H1 (cell line): ENCODE data around the gene AP1S3. TPM values are rescaled to one million over a fixed set of nuclear protein-coding genes. Genes with fewer than 3 reads are reported as not detected.

ENCODE experiments used
- ASH2L ChIP-seq: fragments of 200-600, 300-600 bp; sonication (generic); IDR thresholded peaks from one replicate; pipeline ENCODE4 v1.7.1; 2017; ENCODE audit warnings: low read length
- BCL11A ChIP-seq, 2 experiments: IDR thresholded peaks; one replicate each; pipeline ENCODE4 v1.6.1; 2011; ENCODE audit warnings: low read depth in 2 of 2, low read length in 2 of 2, mild to moderate bottlenecking in 2 of 2
- EGR1 ChIP-seq: IDR thresholded peaks from 2 replicates; pipeline ENCODE4 v1.6.1; 2011; ENCODE audit warnings: low read depth, low read length, borderline replicate concordance
- JUND ChIP-seq: IDR thresholded peaks from 2 replicates; pipeline ENCODE4 v1.6.1; 2011; ENCODE audit warnings: mild to moderate bottlenecking, improper control_type of control experiment, low read length
- MAFK ChIP-seq: IDR thresholded peaks from 2 replicates; pipeline ENCODE4 v1.6.1; 2012; ENCODE audit warnings: low read depth, mild to moderate bottlenecking, improper control_type of control experiment, low read length
- NRF1 ChIP-seq: IDR thresholded peaks from 2 replicates; pipeline ENCODE4 v1.6.1; 2011; ENCODE audit warnings: mild to moderate bottlenecking, low read depth, low read length, improper control_type of control experiment
- PHF8 ChIP-seq: fragments of 200-600 bp; sonication (generic); conservative IDR thresholded peaks from 2 replicates; pipeline ENCODE4 v1.7.1; 2012; ENCODE audit warnings: low read depth, mild to moderate bottlenecking, inconsistent platforms, low read length, moderate library complexity
- RXRA ChIP-seq: IDR thresholded peaks from 2 replicates; pipeline ENCODE4 v1.6.1; 2011; ENCODE audit warnings: low read depth, mild to moderate bottlenecking, low read length, moderate library complexity; ENCODE audit not compliant: insufficient read depth
- SRF ChIP-seq: IDR thresholded peaks from 2 replicates; pipeline ENCODE4 v1.6.1; 2011; ENCODE audit warnings: mild to moderate bottlenecking, low read depth, low read length, moderate library complexity
- YY1 ChIP-seq: IDR thresholded peaks from 2 replicates; pipeline ENCODE4 v1.6.1; 2011; ENCODE audit warnings: low read depth, mild to moderate bottlenecking, low read length
- polyA plus RNA-seq, 7 experiments: library from polyadenylated mRNA; depleted of rRNA in 3 of 7; stranded (reverse) in 5 of 7; unstranded in 2 of 7; fragments of >200 nt in 5 of 7; fragments of 200-250 nt in 2 of 7; gene quantifications; 1 replicate in 5 of 7; 2 replicates in 1 of 7; 4 replicates in 1 of 7; pipeline versions ENCODE4 v1.2.1 to v1.2.3, GENCODE V29; 2011 to 2013; ENCODE audit warnings: missing spikeins in 2 of 7, mixed read lengths in 2 of 7
- total RNA-seq: library from RNA; stranded (reverse); fragmentation: NEBNext Ultra II Directional; extraction: Animal tissue kit (Norgen Biotek cat#: 25700); gene quantifications from 2 replicates; pipeline ENCODE4 v1.2.1, GENCODE V29; 2021
- TF ChIP-seq, protein P1 (sequence below): fragments of 300-600 bp; sonication (generic); IDR thresholded peaks from 2 replicates; pipeline ENCODE4 v1.7.1; 2012; ENCODE audit warnings: low read length, moderate library complexity, mild to moderate bottlenecking, inconsistent platforms; ENCODE audit not compliant: insufficient replicate concordance
- TF ChIP-seq, protein P2 (sequence below): IDR thresholded peaks from 2 replicates; pipeline ENCODE4 v1.6.1; 2011; ENCODE audit warnings: low read length, improper control_type of control experiment

The AP1S3 gene
- total and polyA plus RNA-seq, 2 of the 8 experiments (the other 6 are each of a cell fraction or from before 2014, with no cell fraction given) = 3.9 to 20.2 TPM

DNA sequence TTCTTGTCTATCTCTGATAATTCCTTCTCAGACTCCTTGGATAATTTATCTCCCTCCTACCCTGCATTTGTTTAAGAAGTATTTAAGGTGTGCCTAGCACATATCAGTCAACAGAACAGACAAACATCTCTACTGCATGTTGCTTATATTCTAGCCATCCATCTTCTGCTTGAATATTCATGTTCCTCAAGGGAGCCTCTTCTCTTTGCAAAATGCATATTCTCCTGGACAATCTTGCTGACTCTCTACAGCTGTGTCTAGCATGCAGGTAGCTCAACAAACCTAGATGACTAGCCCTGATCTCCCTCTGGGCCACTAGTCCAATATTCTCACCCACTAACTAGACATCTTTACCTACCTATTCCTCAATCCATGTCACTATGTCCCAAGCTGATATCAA, 70.0 kb downstream of the AP1S3 start (continued):
- TF ChIP-seq, protein P1, sequence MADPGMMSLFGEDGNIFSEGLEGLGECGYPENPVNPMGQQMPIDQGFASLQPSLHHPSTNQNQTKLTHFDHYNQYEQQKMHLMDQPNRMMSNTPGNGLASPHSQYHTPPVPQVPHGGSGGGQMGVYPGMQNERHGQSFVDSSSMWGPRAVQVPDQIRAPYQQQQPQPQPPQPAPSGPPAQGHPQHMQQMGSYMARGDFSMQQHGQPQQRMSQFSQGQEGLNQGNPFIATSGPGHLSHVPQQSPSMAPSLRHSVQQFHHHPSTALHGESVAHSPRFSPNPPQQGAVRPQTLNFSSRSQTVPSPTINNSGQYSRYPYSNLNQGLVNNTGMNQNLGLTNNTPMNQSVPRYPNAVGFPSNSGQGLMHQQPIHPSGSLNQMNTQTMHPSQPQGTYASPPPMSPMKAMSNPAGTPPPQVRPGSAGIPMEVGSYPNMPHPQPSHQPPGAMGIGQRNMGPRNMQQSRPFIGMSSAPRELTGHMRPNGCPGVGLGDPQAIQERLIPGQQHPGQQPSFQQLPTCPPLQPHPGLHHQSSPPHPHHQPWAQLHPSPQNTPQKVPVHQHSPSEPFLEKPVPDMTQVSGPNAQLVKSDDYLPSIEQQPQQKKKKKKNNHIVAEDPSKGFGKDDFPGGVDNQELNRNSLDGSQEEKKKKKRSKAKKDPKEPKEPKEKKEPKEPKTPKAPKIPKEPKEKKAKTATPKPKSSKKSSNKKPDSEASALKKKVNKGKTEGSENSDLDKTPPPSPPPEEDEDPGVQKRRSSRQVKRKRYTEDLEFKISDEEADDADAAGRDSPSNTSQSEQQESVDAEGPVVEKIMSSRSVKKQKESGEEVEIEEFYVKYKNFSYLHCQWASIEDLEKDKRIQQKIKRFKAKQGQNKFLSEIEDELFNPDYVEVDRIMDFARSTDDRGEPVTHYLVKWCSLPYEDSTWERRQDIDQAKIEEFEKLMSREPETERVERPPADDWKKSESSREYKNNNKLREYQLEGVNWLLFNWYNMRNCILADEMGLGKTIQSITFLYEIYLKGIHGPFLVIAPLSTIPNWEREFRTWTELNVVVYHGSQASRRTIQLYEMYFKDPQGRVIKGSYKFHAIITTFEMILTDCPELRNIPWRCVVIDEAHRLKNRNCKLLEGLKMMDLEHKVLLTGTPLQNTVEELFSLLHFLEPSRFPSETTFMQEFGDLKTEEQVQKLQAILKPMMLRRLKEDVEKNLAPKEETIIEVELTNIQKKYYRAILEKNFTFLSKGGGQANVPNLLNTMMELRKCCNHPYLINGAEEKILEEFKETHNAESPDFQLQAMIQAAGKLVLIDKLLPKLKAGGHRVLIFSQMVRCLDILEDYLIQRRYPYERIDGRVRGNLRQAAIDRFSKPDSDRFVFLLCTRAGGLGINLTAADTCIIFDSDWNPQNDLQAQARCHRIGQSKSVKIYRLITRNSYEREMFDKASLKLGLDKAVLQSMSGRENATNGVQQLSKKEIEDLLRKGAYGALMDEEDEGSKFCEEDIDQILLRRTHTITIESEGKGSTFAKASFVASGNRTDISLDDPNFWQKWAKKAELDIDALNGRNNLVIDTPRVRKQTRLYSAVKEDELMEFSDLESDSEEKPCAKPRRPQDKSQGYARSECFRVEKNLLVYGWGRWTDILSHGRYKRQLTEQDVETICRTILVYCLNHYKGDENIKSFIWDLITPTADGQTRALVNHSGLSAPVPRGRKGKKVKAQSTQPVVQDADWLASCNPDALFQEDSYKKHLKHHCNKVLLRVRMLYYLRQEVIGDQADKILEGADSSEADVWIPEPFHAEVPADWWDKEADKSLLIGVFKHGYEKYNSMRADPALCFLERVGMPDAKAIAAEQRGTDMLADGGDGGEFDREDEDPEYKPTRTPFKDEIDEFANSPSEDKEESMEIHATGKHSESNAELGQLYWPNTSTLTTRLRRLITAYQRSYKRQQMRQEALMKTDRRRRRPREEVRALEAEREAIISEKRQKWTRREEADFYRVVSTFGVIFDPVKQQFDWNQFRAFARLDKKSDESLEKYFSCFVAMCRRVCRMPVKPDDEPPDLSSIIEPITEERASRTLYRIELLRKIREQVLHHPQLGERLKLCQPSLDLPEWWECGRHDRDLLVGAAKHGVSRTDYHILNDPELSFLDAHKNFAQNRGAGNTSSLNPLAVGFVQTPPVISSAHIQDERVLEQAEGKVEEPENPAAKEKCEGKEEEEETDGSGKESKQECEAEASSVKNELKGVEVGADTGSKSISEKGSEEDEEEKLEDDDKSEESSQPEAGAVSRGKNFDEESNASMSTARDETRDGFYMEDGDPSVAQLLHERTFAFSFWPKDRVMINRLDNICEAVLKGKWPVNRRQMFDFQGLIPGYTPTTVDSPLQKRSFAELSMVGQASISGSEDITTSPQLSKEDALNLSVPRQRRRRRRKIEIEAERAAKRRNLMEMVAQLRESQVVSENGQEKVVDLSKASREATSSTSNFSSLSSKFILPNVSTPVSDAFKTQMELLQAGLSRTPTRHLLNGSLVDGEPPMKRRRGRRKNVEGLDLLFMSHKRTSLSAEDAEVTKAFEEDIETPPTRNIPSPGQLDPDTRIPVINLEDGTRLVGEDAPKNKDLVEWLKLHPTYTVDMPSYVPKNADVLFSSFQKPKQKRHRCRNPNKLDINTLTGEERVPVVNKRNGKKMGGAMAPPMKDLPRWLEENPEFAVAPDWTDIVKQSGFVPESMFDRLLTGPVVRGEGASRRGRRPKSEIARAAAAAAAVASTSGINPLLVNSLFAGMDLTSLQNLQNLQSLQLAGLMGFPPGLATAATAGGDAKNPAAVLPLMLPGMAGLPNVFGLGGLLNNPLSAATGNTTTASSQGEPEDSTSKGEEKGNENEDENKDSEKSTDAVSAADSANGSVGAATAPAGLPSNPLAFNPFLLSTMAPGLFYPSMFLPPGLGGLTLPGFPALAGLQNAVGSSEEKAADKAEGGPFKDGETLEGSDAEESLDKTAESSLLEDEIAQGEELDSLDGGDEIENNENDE = no peak
- TF ChIP-seq JUND (no peak), SRF (no peak), YY1 (no peak), RXRA (no peak), NRF1 (no peak), MAFK (no peak), BCL11A (IDR thresholded peaks at IDR 0.05; ENCODE audit: low read depth in 2 of 2, low read length in 2 of 2) (no peak), PHF8 (no peak), EGR1 (no peak), ASH2L (no peak)
- TF ChIP-seq, protein P2, sequence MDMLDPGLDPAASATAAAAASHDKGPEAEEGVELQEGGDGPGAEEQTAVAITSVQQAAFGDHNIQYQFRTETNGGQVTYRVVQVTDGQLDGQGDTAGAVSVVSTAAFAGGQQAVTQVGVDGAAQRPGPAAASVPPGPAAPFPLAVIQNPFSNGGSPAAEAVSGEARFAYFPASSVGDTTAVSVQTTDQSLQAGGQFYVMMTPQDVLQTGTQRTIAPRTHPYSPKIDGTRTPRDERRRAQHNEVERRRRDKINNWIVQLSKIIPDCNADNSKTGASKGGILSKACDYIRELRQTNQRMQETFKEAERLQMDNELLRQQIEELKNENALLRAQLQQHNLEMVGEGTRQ = no peak
